Measurements from ENCODE around the gene ADARB1.

Gene ADARB1

GRCh38 chr21:45203983-45204382, 129.6 kb downstream of the ADARB1 start:
- DNase-seq (ENCODE audit: low read depth in 2 of 2): no peak

DNA sequence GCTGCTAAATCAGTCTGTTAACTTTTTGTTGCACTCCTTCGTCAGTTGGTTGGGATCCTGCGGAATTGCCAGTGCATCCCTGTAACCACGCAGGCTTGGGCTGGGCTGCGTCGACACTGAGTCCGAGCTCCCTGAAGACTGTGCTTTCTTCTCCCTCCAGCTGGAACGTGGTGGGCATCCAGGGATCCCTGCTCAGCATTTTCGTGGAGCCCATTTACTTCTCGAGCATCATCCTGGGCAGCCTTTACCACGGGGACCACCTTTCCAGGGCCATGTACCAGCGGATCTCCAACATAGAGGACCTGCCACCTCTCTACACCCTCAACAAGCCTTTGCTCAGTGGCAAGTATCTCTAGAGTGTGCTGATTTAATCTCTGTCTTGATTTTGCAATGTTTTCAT, 130.0 kb downstream of the ADARB1 start:
- no peak for DNase-seq (ENCODE audit: low read depth in 2 of 2)

DNA sequence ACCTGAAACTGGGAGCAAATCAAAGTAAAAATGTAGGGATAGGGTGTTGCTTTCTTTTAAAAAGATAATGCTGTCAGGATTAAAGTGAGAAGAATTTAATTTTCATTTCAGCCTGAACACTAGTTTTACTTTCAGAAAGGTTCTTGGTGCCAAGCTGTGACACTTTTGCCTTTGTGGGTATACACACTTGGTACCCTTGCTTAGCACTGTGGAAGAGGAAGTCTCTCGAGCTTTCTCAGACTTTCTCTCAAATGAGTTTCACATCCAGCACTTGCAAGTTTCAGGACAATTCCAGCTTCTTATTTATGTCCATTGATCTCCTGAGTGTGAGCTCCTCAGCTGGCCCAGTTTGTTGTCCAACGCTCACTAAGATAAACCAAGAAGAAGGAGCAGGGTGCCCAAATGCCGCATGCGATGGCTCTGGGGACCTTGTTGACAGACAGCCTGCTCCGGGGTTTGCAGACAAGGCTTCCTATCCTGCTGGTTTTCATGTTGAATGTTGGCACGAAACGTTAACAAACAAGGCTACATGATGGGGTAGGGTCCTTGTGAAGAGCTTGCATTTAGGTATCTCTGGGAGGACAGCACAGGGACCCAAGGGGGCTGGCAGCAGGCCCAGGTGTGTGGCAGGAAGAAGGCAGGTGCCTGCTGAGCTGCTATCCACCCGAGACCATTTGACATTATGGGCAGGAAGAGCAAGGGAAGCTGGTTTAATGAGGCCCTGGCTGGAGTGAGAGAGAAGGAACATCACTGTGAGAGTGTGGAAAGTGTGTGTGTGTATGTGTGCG, 133.7 kb downstream of the ADARB1 start:
- no peak for DNase-seq (ENCODE audit: low read depth in 2 of 2)

DNA sequence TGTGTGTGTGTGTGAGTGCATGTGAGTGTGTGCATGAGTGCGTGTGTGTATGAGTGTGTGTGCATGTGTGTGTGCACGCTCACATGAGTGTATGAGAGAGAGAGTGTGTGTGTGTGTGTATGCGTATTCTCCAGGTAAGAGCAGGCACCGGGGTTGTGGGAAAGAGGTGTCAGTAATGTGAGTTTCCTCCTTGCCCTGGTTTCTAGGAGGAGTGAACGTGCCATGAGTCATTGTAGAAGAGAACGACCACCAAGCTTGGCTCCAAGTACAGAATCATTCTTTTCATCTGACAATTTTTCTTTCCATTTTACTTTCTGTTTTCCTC, 134.2 kb downstream of the ADARB1 start:
- no peak for DNase-seq (ENCODE audit: low read depth in 2 of 2)

DNA sequence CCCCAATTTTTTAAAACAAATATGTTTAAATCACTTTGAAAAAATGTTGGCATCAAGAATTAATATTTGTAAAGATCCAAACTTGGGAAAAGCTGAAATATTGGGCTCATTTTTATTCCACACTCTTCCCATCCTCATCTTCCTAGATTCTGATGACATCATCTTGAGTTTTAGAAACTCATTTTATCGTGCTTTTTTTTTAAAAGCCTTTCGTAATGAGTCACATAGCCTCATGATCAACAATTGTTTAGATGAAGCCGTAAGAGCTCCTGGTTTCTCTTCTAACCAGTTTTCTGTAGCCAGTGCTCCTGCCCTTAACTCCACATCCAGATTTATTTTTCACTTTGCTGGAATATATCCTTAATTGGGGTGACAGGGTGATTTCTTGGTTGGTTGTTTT, 134.7 kb downstream of the ADARB1 start:
- DNase-seq (ENCODE audit: low read depth in 2 of 2): no peak

GRCh38 chr21:45209685-45210284, 135.4 kb downstream of the ADARB1 start:
- DNase-seq (ENCODE audit: low read depth in 2 of 2): no peak

DNA sequence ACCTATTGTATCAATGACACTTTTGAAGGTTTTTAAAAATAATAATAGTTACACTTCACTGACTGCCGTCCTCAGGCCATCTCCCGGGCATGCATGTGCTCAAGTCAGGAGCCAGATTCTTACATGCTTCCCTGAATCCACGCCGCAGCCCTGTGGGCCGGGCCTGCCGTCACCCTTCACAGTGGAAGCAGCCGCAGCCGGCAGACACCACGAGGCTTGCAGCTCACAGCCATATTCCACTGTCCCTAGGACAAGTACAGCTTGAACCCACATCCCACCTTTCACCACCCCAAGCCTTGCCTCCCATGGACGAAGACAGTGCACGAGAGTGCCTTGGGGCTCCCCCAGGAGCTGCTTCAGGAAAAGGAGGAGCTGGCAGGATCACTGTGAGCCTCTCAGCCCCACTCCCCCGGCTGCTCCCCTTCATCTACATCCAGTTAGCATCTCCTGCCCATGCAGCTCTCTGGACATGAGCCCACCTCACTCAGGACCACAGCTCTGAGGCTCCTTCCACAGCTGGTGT, 136.1 kb downstream of the ADARB1 start:
- DNase-seq (ENCODE audit: low read depth in 2 of 2): no peak

- no peak for DNase-seq (ENCODE audit: low read depth in 2 of 2)
Observed at GRCh38 chr21:45211661-45212060, 137.3 kb downstream of the ADARB1 start.

DNA sequence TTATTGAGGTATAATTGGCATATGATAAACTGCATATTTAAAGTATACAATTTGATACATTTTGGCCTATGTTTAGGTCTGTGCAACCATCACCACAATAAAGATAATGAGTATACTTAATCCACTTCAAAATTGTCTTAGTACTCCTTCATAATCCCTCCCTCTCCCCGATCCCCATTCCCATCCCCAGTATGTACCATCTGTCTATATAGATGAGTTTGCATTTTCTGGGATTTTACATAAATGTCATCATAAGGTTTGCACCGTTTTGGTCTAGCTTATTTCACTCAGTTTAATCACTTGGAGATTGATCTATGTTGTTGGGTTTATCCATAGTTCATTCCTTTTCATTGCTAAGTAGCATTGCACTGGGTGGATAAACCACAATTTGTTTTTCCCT, 139.0 kb downstream of the ADARB1 start:
- no peak for DNase-seq (ENCODE audit: low read depth in 2 of 2)

GRCh38 chr21:45215213-45215612, 140.8 kb downstream of the ADARB1 start:
- DNase-seq (ENCODE audit: low read depth in 2 of 2): no peak

- no peak for DNase-seq (ENCODE audit: low read depth in 2 of 2)
Observed at GRCh38 chr21:45217010-45217409, 142.6 kb downstream of the ADARB1 start.

- DNase-seq (ENCODE audit: low read depth in 2 of 2): no peak
Observed at GRCh38 chr21:45219517-45219916, 145.1 kb downstream of the ADARB1 start.

DNA sequence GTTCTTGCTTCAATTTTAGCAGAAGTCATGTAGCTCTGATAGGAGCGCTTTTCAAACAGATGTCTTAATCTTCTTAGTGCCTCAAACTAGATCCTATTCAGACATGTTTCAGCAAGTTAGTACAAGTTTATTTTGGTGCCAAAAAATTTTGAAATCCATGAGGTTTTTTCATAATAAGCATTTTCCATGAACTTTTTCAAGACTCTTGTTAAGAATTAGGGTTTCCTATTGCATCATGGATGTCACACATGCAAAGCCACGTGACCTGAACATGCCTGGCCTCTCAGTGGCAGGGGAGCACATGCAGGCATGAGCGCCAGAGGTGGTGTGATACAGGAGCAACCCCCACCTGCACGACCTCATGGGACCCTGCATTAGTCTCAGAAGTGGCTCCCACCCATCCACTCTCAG, 145.7 kb downstream of the ADARB1 start:
- DNase-seq (ENCODE audit: low read depth in 2 of 2): no peak

GRCh38 chr21:45220714-45221490, 146.5 kb downstream of the ADARB1 start:
- no peak for DNase-seq (ENCODE audit: low read depth in 2 of 2)

DNA sequence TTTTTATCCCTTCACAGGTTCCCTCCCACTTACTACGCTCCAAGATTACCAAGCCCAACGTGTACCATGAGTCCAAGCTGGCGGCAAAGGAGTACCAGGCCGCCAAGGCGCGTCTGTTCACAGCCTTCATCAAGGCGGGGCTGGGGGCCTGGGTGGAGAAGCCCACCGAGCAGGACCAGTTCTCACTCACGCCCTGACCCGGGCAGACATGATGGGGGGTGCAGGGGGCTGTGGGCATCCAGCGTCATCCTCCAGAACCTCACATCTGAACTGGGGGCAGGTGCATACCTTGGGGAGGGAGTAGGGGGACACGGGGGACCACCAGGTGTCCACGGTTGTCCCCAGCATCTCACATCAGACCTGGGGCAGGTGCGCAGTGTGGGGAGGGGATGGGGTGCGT, 147.6 kb downstream of the ADARB1 start:
- DNase-seq (ENCODE audit: low read depth in 2 of 2): no peak

GRCh38 chr21:45223236-45224185, 149.1 kb downstream of the ADARB1 start:
- DNase-seq (ENCODE audit: low read depth in 2 of 2): no peak

DNA sequence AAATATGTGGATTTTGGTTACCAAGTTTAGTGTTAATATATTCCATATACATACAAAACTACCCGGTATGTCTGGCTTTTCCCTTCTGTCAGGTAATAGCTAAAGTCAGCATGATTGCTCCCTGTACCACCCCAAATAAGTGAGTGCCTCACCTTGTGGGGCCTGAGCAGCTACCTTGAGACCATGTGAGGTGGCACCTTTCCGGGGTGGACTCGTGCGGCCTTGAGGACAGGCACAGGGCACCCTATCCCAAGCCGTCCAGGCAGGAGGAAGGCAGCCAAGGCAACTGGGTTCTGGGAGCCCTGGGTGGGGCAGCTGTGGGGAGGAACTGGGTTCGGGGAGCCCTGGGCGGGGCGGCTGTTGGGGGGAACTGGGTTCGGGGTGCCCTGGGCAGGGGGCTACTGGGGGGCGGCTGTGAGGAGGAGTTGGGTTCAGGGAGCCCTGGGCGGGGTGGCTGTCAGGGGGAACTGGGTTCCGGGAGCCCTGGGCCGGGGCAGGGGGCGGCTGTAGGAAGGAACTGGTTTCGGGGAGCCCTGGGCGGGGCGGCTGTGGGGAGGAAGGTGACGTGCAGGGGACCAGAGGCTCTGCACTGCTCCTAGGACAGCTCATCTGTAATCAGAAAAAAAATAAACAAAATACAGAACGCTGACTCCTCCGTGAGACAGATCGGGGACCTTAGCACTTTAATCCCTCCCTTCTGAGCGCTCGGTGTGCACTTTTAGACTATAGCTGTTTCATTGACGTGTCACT, 150.0 kb downstream of the ADARB1 start:
- no peak for DNase-seq (ENCODE audit: low read depth in 2 of 2)

- no peak for DNase-seq (ENCODE audit: low read depth in 2 of 2)
Observed at GRCh38 chr21:45225041-45225740, 150.8 kb downstream of the ADARB1 start.

GRCh38 chr21:45225741-45226327, 151.5 kb downstream of the ADARB1 start:
- DNase-seq (ENCODE audit: low read depth in 2 of 2): no peak
